Stimulated activated naive CD8-positive, alpha-beta T cell treated with anti-CD3 and anti-CD28 coated beads, Interleukin-15, Interleukin-2, amounts not matched to agents 100 U/mL and 50 U/mL, for 24 hours (primary cell): Measurements from ENCODE around the gene KL.

Source experiments
- ATAC-seq: fragments of 150-1000 bp; cut with Tn5 transposase; one replicate; pipeline ENCODE4 v1.10.0; 2021
- DNase-seq: peaks from one replicate; pipeline ENCODE4 v3.0.0; 2021

Gene KL

DNA sequence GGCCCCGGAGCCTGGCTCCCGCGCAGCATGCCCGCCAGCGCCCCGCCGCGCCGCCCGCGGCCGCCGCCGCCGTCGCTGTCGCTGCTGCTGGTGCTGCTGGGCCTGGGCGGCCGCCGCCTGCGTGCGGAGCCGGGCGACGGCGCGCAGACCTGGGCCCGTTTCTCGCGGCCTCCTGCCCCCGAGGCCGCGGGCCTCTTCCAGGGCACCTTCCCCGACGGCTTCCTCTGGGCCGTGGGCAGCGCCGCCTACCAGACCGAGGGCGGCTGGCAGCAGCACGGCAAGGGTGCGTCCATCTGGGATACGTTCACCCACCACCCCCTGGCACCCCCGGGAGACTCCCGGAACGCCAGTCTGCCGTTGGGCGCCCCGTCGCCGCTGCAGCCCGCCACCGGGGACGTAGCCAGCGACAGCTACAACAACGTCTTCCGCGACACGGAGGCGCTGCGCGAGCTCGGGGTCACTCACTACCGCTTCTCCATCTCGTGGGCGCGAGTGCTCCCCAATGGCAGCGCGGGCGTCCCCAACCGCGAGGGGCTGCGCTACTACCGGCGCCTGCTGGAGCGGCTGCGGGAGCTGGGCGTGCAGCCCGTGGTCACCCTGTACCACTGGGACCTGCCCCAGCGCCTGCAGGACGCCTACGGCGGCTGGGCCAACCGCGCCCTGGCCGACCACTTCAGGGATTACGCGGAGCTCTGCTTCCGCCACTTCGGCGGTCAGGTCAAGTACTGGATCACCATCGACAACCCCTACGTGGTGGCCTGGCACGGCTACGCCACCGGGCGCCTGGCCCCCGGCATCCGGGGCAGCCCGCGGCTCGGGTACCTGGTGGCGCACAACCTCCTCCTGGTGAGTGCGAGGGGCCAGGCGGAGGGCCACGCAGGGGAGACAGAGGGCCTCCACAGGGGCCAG, at the start of gene KL:
Gene KL (plus strand): TSS at position 10 of the 909 bp plus-strand sequence. CDS start 18 bp downstream, at position 28.
- DNase-seq (peak; percentile 18), ATAC-seq (no peak)

- DNase-seq (no peak), ATAC-seq (no peak)
Observed at GRCh38 chr13:32967584-32968182, 48.5 kb upstream of the KL start.

DNA sequence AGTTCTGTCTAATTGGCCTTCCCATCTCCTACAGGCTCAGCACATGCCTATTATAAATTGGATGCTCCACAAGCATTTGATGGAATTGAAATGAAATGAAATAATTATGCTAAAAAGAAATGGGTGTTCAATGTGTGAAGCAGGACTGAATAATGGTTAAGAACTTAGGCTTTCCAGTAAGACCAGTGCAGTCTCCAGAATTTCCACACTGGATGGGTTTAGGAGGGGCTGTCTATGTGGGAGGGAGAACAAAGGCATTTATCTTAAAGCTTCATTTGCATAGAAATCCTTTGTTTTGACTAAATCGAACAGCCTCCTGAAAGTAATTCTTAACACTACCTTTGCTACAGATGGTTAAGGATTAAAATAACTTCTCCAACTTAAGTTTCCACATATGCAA, 47.9 kb upstream of the KL start:
- no peak for DNase-seq
- no peak for ATAC-seq

GRCh38 chr13:32968793-32969192, 47.4 kb upstream of the KL start:
- DNase-seq, result no peak
- ATAC-seq, result no peak

- ATAC-seq (no peak), DNase-seq (no peak)
Observed at GRCh38 chr13:32969516-32969941, 46.7 kb upstream of the KL start.

- DNase-seq, result no peak
Observed at GRCh38 chr13:32976056-32976805, 40.0 kb upstream of the KL start.

GRCh38 chr13:32976912-32977311, 39.3 kb upstream of the KL start:
- DNase-seq (no peak), ATAC-seq (no peak)

More at GRCh38 chr13:32976056-32976805, 40.0 kb upstream of the KL start:
- no peak for ATAC-seq

- no peak for ATAC-seq
- DNase-seq, result no peak
Observed at GRCh38 chr13:32977321-32977720, 38.9 kb upstream of the KL start.

DNA sequence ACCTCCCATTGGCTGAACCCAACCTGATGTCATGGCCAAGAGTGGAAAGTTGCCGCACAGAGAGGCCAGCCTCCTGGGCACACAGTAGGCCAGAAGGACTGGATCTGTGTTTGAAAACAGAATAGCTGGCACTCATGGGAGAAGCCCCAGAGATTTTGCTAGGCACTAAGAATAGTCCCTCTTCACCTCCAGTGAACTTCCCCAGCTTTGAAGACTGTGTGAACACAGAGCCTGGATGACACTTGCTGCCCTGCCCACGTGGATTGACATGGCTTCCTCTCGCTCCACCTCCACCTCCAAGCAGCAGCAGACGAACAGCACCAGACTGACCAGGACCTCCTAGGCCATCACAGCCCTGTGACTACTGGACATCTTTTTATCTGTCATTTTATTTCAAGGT, 37.9 kb upstream of the KL start:
- ATAC-seq, result no peak
- DNase-seq, result no peak

DNA sequence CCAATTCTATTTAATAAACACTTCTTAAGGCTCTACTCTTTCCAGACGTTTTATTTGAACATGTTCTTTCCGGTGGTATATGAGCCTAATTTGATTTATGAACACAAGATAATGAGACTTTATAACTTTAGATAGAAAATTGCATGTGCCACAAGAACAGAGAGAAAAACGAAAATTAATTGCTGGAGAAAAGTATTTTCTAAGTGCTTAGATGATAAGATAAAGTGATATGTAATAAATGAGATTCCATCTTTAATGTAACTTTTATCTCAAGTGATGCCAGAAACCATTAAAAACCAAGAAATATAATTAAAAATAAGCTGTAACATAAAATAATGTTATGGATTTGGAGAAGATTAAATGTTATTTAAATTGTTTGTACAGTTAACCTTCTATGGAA, 33.2 kb upstream of the KL start:
- DNase-seq (no peak), ATAC-seq (no peak)

- no peak for ATAC-seq
- no peak for DNase-seq
Observed at GRCh38 chr13:32984857-32985626, 31.2 kb upstream of the KL start.

DNA sequence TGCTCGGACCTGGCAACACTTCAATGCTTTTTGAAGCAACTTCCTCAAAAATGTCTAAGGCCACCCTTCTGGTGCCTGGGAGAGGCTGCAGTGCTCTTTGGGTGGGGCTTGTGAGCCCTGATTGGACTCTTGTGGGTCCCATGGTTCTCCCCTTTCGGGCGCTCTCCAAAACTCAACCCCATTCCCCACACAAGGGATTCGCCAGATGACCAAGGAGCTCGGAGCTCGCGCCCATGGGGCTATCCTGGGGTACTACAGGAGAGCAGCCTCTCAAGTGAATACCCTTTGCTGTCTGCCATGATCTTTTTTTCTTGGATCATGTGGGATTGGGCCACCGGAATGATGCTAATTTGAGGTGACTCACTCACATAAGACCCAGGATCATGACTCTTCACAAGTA, 29.7 kb upstream of the KL start:
- no peak for ATAC-seq
- no peak for DNase-seq

GRCh38 chr13:32987462-32987861, 28.8 kb upstream of the KL start:
- no peak for ATAC-seq

GRCh38 chr13:32988608-32989289, 27.5 kb upstream of the KL start:
- DNase-seq (no peak), ATAC-seq (no peak)

More at GRCh38 chr13:32987462-32987861, 28.8 kb upstream of the KL start:
- DNase-seq, result no peak

- no peak for ATAC-seq
Observed at GRCh38 chr13:32989290-32989667, 26.9 kb upstream of the KL start.

GRCh38 chr13:32989942-32990341, 26.3 kb upstream of the KL start:
- ATAC-seq (no peak), DNase-seq (no peak)

More at GRCh38 chr13:32989290-32989667, 26.9 kb upstream of the KL start:
- DNase-seq, result no peak

DNA sequence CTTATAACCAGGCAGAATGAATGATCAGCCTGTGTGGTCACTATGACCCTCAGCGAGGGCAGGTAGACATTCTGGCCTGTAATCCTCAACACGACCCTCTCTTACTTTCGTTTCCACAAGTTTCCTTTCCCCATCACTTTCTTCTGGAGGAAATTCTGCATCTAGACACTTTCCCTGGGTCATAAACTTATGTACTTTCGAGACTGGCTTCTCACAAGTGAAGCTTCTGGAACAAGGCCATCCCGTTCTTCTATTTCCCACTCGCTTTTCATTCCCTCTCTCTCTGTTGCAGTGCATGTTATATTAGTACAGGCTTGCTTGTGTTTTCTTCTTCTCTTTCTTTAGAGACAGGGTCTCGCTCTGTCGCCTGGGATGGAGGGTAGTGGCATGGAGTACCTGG, 23.1 kb upstream of the KL start:
- ATAC-seq, result no peak
- no peak for DNase-seq

GRCh38 chr13:32997399-32997798, 18.8 kb upstream of the KL start:
- no peak for ATAC-seq
- no peak for DNase-seq

- no peak for DNase-seq
- no peak for ATAC-seq
Observed at GRCh38 chr13:32998966-32999365, 17.3 kb upstream of the KL start.

DNA sequence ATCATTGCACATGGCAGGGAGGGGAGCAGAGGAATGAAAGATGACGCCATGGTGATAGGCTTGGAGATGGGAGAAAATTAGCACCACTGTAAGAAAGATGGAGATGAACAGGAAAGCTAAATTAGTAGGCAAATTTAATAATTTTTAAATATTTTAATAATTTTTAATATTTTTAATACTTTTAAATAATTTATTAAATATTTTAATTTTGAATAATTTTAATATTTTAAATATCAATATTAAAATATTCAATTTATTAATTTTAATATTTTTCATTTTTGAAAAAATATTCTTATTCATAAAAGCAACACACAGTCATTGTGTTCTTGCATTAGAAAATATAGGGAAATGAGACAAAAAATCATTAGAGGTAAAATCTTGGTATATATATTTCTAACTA, 15.9 kb upstream of the KL start:
- ATAC-seq, result no peak
- DNase-seq, result no peak

- ATAC-seq (no peak), DNase-seq (no peak)
Observed at GRCh38 chr13:33003458-33004019, 12.7 kb upstream of the KL start.
